ENCODE results near the gene RHOA. TPM values are rescaled to one million over a fixed set of nuclear protein-coding genes. Genes with fewer than 3 reads are reported as not detected.

The RHOA gene
- total RNA-seq (2014; rRNA removed) (278 and 292 TPM in 2 replicates), Bru-seq, nascent RNA (percentile 90 among the genes with signal in this experiment), BruChase-seq, experiment 1, labeled RNA remaining after a 6-hour chase (percentile 96 among the genes with signal in this experiment), BruChase-seq, experiment 2, labeled RNA remaining after a 2-hour chase (percentile 91 among the genes with signal in this experiment)
- long read RNA-seq, transcript RHOA-202 (5 exons, 2,031 nt) = major isoform, 459 of 566 reads
- long read RNA-seq, partial matches to known transcripts = 25 of 566 reads
- long read RNA-seq, other reads (novel, unspliced or antisense) = 80 of 566 reads

- intact Hi-C loops (cut with micrococcal nuclease) = loop anchor here (1.0 to 5.0 kb wide), 4 partner anchors 58 to 319 kb away; partner anchors contain the start of genes DAG1 and LAMB2
- no peaks in the 10 kb centered on the region for H3K27me3 ChIP-seq (ENCODE audit: low read length)
- peaks cover 5% of the 10 kb centered on the region; the same call in 1 of the 2 replicates for H3K36me3 ChIP-seq (ENCODE audit: low read depth, low read length)
- peak within 1 kb of the TSS; percentile 66 for H3K27ac ChIP-seq (ENCODE audit: low read length)
- peak; percentile 100 for DNase-seq
- H4K20me1 ChIP-seq (ENCODE audit: low read length) = peaks cover 37% of the 10 kb centered on the region
- H3K9me3 ChIP-seq (ENCODE audit: low read length) = no peaks in the 10 kb centered on the region
- CTCF ChIA-PET = interaction anchor here (0.7 to 1.7 kb wide), 3 partner anchors 37 to 73 kb away, joined by 3 to 7 read pairs (median 3); partner anchors contain the start of gene USP4
- ATAC-seq = peak; percentile 93
- H3K9me2 ChIP-seq (replicated peaks; ENCODE audit: low read length) = no peaks in the 10 kb centered on the region
- H3K4me2 ChIP-seq (ENCODE audit: low read length) = peak within 1 kb of the TSS; percentile 91
- H3K79me2 ChIP-seq (ENCODE audit: low read length) = peaks cover 64% of the 10 kb centered on the region
- no peaks in the 10 kb centered on the region for H3F3A ChIP-seq (ENCODE audit: low read length, unreplicated experiment)
- H3K9ac ChIP-seq (ENCODE audit: low read length) = peak within 1 kb of the TSS; percentile 93
- no peak for TF ChIP-seq EZH2phosphoT487 (IDR thresholded peaks at IDR 0.05; ENCODE audit: borderline replicate concordance, low read length)
- no peak for TF ChIP-seq EZH2 (IDR thresholded peaks at IDR 0.05; ENCODE audit: low read length, unreplicated experiment)
- TF ChIP-seq CTCF (conservative IDR thresholded peaks at IDR 0.05; ENCODE audit: low read depth, low read length) = no peak
- BruUV-seq (replicated peaks) = TSS peak; percentile 70
- H3K4me3 ChIP-seq (ENCODE audit: low read length) = peak within 1 kb of the TSS; percentile 85
- H2AFZ ChIP-seq (ENCODE audit: low read length) = peak within 1 kb of the TSS; percentile 54; the same call in 1 of the 2 replicates
- peaks cover 32% of the 10 kb centered on the region for H3K4me1 ChIP-seq (ENCODE audit: insufficient read depth, low read length)
- POLR2A ChIA-PET (ENCODE audit: unreplicated experiment) = interaction anchor here (0.5 to 1.0 kb wide), 10 partner anchors 17 to 405 kb away, joined by 3 to 7 read pairs (median 4); partner anchors contain the start of genes NICN1, USP4 and WDR6
These were observed at the start of gene RHOA, which contains the start of gene TCTA for GRCh38 chr3:49411968-49412631. RHOA (minus strand) TSS chr3:49411976; CDS start chr3:49375589, 36,387 bp downstream. TCTA (plus strand) TSS chr3:49412423; CDS start chr3:49412427, 4 bp downstream.

DNA sequence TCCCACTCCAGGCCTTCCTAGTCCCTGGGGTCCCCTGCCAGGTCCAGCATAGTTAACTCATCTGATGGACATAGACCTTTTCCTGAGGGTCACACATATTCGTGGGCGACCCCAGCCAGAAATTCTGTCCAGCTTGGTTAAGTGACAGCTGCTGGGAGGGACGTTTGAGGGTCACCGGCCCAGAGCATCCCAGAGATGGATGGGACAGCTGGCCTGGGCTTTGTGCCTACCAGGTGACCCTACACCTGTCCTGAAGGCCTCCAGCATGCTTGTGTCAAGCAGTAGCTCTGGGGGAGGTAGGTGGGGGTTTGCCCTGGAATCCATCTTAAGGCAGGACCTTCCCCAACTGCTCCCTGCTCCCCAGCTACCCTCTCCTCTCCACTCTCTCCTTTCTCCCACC, 49.2 kb upstream of the RHOA start:
- Histone ChIP-seq H2AFZ (ENCODE audit: low read length) (no peak overlapping the region), H3K27me3 (ENCODE audit: low read length) (no peaks in the 10 kb centered on the region), H3K36me3 (ENCODE audit: low read depth, low read length) (no peaks in the 10 kb centered on the region), H3K4me2 (ENCODE audit: low read length) (peak overlapping the region; percentile 30), H3K9me2 (replicated peaks; ENCODE audit: low read length) (no peaks in the 10 kb centered on the region), H3K79me2 (ENCODE audit: low read length) (no peaks in the 10 kb centered on the region), H3K4me1 (ENCODE audit: insufficient read depth, low read length) (peaks cover 21% of the 10 kb centered on the region), H4K20me1 (ENCODE audit: low read length) (no peaks in the 10 kb centered on the region), H3K27ac (ENCODE audit: low read length) (peak overlapping the region; percentile 61), H3K9me3 (ENCODE audit: low read length) (no peaks in the 10 kb centered on the region), H3F3A (ENCODE audit: low read length, unreplicated experiment) (peaks cover 4% of the 10 kb centered on the region), H3K4me3 (ENCODE audit: low read length) (no peak overlapping the region), H3K9ac (ENCODE audit: low read length) (no peak overlapping the region)
- DNase-seq (no peak), ATAC-seq (no peak)
- no peak for TF ChIP-seq CTCF (conservative IDR thresholded peaks at IDR 0.05; ENCODE audit: low read depth, low read length)
- TF ChIP-seq EZH2phosphoT487 (IDR thresholded peaks at IDR 0.05; ENCODE audit: borderline replicate concordance, low read length) = no peak
- TF ChIP-seq EZH2 (IDR thresholded peaks at IDR 0.05; ENCODE audit: low read length, unreplicated experiment) = no peak
- CTCF ChIA-PET = no interaction called here
- POLR2A ChIA-PET (ENCODE audit: unreplicated experiment) = no interaction called here
- no TSS peak for BruUV-seq (replicated peaks)
- intact Hi-C loops (cut with micrococcal nuclease) = no loop called here

Measured in PC-3 (cell line).